Keratinocyte (primary cell): ENCODE measurements around the gene CD8B.
"Not testable (repeated sequence)": the region's sequence is repeated elsewhere in the genome, so short reads cannot be mapped to it uniquely, and the experiment has no call there.

Experiments
- CTCF ChIP-seq, 3 experiments: IDR thresholded peaks in 1 of 3; conservative IDR thresholded peaks in 1 of 3; optimal IDR thresholded peaks in 1 of 3; 2 replicates in 2 of 3; 3 replicates in 1 of 3; pipeline versions ENCODE3 to v1.5.1; 2011; ENCODE audit warnings: low read length in 3 of 3, mild to moderate bottlenecking in 3 of 3, moderate library complexity in 2 of 3, control low read depth in 1 of 3, inconsistent platforms in 1 of 3; ENCODE audit not compliant: insufficient read depth in 2 of 3; ENCODE audit errors: extremely low read depth in 1 of 3
- EZH2 ChIP-seq: IDR thresholded peaks from one replicate; pipeline ENCODE4 v1.6.1; 2012; ENCODE audit warnings: inconsistent platforms, mild to moderate bottlenecking, low read length, moderate library complexity

- TF ChIP-seq EZH2; CTCF (optimal IDR thresholded peaks at IDR 0.05 in 1 of 3, IDR thresholded peaks at IDR 0.05 in 1 of 3, conservative IDR thresholded peaks at IDR 0.05 in 1 of 3; ENCODE audit: extremely low read depth in 1 of 3, insufficient read depth in 2 of 3, low read length in 3 of 3): not testable (repeated sequence)
Observed at GRCh38 chr2:86868895-86869468, 7.3 kb upstream of the CD8B start.
